Gastrocnemius medialis (tissue), 4 donors: ENCODE data around the gene MARCKS.

Source experiments
- POLR2A ChIP-seq, 2 donors: fragments of 450-650 bp; IDR thresholded peaks; one replicate each; pipeline ENCODE4 v1.6.1; 2017; ENCODE audit warnings: antibody characterized with exemption in 2 of 2, mild to moderate bottlenecking in 2 of 2, moderate library complexity in 2 of 2
- TF ChIP-seq, protein P1 (sequence below), 5 experiments: fragments of 450-650 bp in 3 of 5; fragments of 200-600 bp in 2 of 5; sonication (generic) in 2 of 5; IDR thresholded peaks in 4 of 5; conservative IDR thresholded peaks in 1 of 5; 1 replicate in 4 of 5; 2 replicates in 1 of 5; pipeline ENCODE4 v1.5.1; 2016 to 2019; ENCODE audit warnings: antibody characterized with exemption in 5 of 5, mild to moderate bottlenecking in 3 of 5, moderate library complexity in 3 of 5

DNA sequence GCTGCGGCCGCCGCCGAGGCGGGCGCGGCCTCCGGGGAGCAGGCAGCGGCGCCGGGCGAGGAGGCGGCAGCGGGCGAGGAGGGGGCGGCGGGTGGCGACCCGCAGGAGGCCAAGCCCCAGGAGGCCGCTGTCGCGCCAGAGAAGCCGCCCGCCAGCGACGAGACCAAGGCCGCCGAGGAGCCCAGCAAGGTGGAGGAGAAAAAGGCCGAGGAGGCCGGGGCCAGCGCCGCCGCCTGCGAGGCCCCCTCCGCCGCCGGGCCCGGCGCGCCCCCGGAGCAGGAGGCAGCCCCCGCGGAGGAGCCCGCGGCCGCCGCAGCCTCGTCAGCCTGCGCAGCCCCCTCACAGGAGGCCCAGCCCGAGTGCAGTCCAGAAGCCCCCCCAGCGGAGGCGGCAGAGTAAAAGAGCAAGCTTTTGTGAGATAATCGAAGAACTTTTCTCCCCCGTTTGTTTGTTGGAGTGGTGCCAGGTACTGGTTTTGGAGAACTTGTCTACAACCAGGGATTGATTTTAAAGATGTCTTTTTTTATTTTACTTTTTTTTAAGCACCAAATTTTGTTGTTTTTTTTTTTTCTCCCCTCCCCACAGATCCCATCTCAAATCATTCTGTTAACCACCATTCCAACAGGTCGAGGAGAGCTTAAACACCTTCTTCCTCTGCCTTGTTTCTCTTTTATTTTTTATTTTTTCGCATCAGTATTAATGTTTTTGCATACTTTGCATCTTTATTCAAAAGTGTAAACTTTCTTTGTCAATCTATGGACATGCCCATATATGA lies 3.2 kb downstream of the MARCKS start:
- TF ChIP-seq, protein P1, sequence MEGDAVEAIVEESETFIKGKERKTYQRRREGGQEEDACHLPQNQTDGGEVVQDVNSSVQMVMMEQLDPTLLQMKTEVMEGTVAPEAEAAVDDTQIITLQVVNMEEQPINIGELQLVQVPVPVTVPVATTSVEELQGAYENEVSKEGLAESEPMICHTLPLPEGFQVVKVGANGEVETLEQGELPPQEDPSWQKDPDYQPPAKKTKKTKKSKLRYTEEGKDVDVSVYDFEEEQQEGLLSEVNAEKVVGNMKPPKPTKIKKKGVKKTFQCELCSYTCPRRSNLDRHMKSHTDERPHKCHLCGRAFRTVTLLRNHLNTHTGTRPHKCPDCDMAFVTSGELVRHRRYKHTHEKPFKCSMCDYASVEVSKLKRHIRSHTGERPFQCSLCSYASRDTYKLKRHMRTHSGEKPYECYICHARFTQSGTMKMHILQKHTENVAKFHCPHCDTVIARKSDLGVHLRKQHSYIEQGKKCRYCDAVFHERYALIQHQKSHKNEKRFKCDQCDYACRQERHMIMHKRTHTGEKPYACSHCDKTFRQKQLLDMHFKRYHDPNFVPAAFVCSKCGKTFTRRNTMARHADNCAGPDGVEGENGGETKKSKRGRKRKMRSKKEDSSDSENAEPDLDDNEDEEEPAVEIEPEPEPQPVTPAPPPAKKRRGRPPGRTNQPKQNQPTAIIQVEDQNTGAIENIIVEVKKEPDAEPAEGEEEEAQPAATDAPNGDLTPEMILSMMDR (IDR thresholded peaks at IDR 0.05 in 4 of 5, conservative IDR thresholded peaks at IDR 0.05 in 1 of 5), result no peak
- TF ChIP-seq POLR2A (IDR thresholded peaks at IDR 0.05), result no peak
